Prostate gland (tissue), 2 donors: Measurements from ENCODE around the gene LRRC14B. TPM values are rescaled to one million over a fixed set of nuclear protein-coding genes. Genes with fewer than 3 reads are reported as not detected.

Experiments used
- DNase-seq: peaks from one replicate; pipeline ENCODE4 v3.0.0-alpha.2; 2019; ENCODE audit warnings: low spot score
- H3K27ac ChIP-seq, 2 donors: fragments of 200-600 bp; sonication (generic); 2 replicates each; pipeline ENCODE4 v1.5.1; 2017 to 2019
- H3K27me3 ChIP-seq: fragments of 200-600 bp; sonication (generic); replicated peaks from 2 replicates; pipeline ENCODE4 v1.5.1; 2019; ENCODE audit not compliant: insufficient read depth
- H3K36me3 ChIP-seq, 2 donors: fragments of 200-600 bp; sonication (generic); 1 replicate in 1 of 2; 2 replicates in 1 of 2; pipeline versions ENCODE4 v1.5.1 to v1.8.1; 2017 to 2019
- H3K4me1 ChIP-seq: fragments of 200-600 bp; sonication (generic); replicated peaks from 2 replicates; pipeline ENCODE4 v1.5.1; 2019
- H3K4me3 ChIP-seq, 2 donors: fragments of 200-600 bp; sonication (generic); 2 replicates each; pipeline ENCODE4 v1.5.1; 2017 to 2019
- H3K9me3 ChIP-seq: fragments of 200-600 bp; sonication (generic); 2 replicates; pipeline ENCODE4 v1.5.1; 2017
- POLR2A ChIP-seq: fragments of 450-650 bp; IDR thresholded peaks from one replicate; pipeline ENCODE4 v1.6.1; 2016; ENCODE audit warnings: antibody characterized with exemption, mild to moderate bottlenecking
- POLR2AphosphoS5 ChIP-seq: sonication (generic); formaldehyde crosslinking; IDR thresholded peaks from one replicate; pipeline ENCODE4 v1.6.1; 2017; ENCODE audit warnings: antibody characterized with exemption
- WGBS: methylation state at CpG from one replicate; pipeline ENCODE4 v1.1.5; 2018; 5-methylcytosine and 5-hydroxymethylcytosine counted together
- intact Hi-C: fragments of 100-400 bp; cut with DNase I; formaldehyde crosslinking; loops from one replicate; pipeline ENCODE4 v1.14.2; 2022
- total RNA-seq, 2 donors: library from RNA; depleted of rRNA; stranded (reverse); fragments of >200 nt; gene quantifications; one replicate each; pipeline ENCODE4 v1.1.0, GENCODE V29; 2016
- TF ChIP-seq, protein P1 (sequence below), 4 experiments: fragments of 200-600 bp in 2 of 4; fragments of 450-650 bp in 2 of 4; sonication (generic) in 2 of 4; IDR thresholded peaks; 1 replicate in 3 of 4; 2 replicates in 1 of 4; pipeline ENCODE4 v1.5.1; 2016 to 2019; ENCODE audit warnings: antibody characterized with exemption in 4 of 4, mild to moderate bottlenecking in 2 of 4, moderate library complexity in 2 of 4

Gene LRRC14B
- total RNA-seq, 2 donors from 2014 or later = 1.0 TPM; not detected in 1

- no peak overlapping the region for H3K4me3 ChIP-seq
- H3K27me3 ChIP-seq = no peaks in the 10 kb centered on the region
- H3K4me1 ChIP-seq = no peaks in the 10 kb centered on the region
- intact Hi-C loops = no loop called here
- DNase-seq = no peak
- WGBS = 84% methylated on average over 22 of the region's 22 CpGs
- no peaks in the 10 kb centered on the region for H3K36me3 ChIP-seq
- no peaks in the 10 kb centered on the region for H3K9me3 ChIP-seq
- no peak overlapping the region for H3K27ac ChIP-seq
- TF ChIP-seq POLR2A = no peak
- TF ChIP-seq, protein P1, sequence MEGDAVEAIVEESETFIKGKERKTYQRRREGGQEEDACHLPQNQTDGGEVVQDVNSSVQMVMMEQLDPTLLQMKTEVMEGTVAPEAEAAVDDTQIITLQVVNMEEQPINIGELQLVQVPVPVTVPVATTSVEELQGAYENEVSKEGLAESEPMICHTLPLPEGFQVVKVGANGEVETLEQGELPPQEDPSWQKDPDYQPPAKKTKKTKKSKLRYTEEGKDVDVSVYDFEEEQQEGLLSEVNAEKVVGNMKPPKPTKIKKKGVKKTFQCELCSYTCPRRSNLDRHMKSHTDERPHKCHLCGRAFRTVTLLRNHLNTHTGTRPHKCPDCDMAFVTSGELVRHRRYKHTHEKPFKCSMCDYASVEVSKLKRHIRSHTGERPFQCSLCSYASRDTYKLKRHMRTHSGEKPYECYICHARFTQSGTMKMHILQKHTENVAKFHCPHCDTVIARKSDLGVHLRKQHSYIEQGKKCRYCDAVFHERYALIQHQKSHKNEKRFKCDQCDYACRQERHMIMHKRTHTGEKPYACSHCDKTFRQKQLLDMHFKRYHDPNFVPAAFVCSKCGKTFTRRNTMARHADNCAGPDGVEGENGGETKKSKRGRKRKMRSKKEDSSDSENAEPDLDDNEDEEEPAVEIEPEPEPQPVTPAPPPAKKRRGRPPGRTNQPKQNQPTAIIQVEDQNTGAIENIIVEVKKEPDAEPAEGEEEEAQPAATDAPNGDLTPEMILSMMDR (IDR thresholded peaks at IDR 0.05) = no peak
- no peak for TF ChIP-seq POLR2AphosphoS5
Measured at GRCh38 chr5:173392-174290, 17.7 kb upstream of the LRRC14B start.

GRCh38 chr5:174291-174600 is 17.0 kb upstream of the LRRC14B start:
- no peaks in the 10 kb centered on the region for H3K4me1 ChIP-seq
- TF ChIP-seq POLR2A = no peak
- TF ChIP-seq POLR2AphosphoS5 = no peak
- TF ChIP-seq, protein P1 (IDR thresholded peaks at IDR 0.05) = no peak
- intact Hi-C loops = no loop called here
- H3K4me3 ChIP-seq = no peak overlapping the region
- 96% methylated on average over 5 of the region's 5 CpGs for WGBS
- no peaks in the 10 kb centered on the region for H3K27me3 ChIP-seq
- H3K36me3 ChIP-seq = no peaks in the 10 kb centered on the region
- H3K9me3 ChIP-seq = no peaks in the 10 kb centered on the region
- no peak for DNase-seq
- H3K27ac ChIP-seq = no peak overlapping the region

GRCh38 chr5:174876-175465 is 16.3 kb upstream of the LRRC14B start:
- intact Hi-C loops = no loop called here
- WGBS = 92% methylated on average over 16 of the region's 16 CpGs
- Histone ChIP-seq H3K4me3 (no peak overlapping the region), H3K36me3 (no peaks in the 10 kb centered on the region), H3K9me3 (no peaks in the 10 kb centered on the region), H3K4me1 (no peaks in the 10 kb centered on the region), H3K27me3 (no peaks in the 10 kb centered on the region), H3K27ac (no peak overlapping the region)
- DNase-seq = no peak
- TF ChIP-seq POLR2A = no peak
- no peak for TF ChIP-seq POLR2AphosphoS5
- TF ChIP-seq, protein P1 (IDR thresholded peaks at IDR 0.05) = no peak

GRCh38 chr5:176296-176823 is 14.9 kb upstream of the LRRC14B start:
- intact Hi-C loops = no loop called here
- DNase-seq = no peak
- whole genome bisulfite sequencing = 73% methylated on average over 11 of the region's 11 CpGs

More at GRCh38 chr5:176296-176823, 14.9 kb upstream of the LRRC14B start:
- no peak overlapping the region for H3K4me3 ChIP-seq
- no peaks in the 10 kb centered on the region for H3K4me1 ChIP-seq
- no peaks in the 10 kb centered on the region for H3K27me3 ChIP-seq
- TF ChIP-seq, protein P1 (IDR thresholded peaks at IDR 0.05) = no peak
- TF ChIP-seq POLR2AphosphoS5 = no peak
- TF ChIP-seq POLR2A = no peak
- H3K27ac ChIP-seq = no peak overlapping the region
- no peaks in the 10 kb centered on the region for H3K36me3 ChIP-seq
- H3K9me3 ChIP-seq = no peaks in the 10 kb centered on the region
